GM12878 (cell line): ENCODE results near the gene OPCML. TPM values are rescaled to one million over a fixed set of nuclear protein-coding genes. Genes with fewer than 3 reads are reported as not detected.

ENCODE experiments used
- ATAC-seq: fragments of 200-7000 bp; cut with Tn5 transposase; 3 replicates; pipeline ENCODE4 v1.9.1; 2020; ENCODE audit warnings: mild to moderate bottlenecking, moderate library complexity
- BruUV-seq: library from RNA; stranded (reverse); fragments of 400-500 nt; replicated peaks from 2 replicates; lab custom pipeline; 2021; lab: Mats Ljungman, UMichigan
- CTCF ChIA-PET: fragments of 300-600 bp; sonication (Branson Sonifier 250); formaldehyde crosslinking; extraction: SDS; loops from one replicate; lab custom pipeline; 2021; ENCODE audit warnings: inconsistent platforms; lab: Yijun Ruan, JAX
- POLR2A ChIA-PET: fragments of 350-600 bp; formaldehyde crosslinking; extraction: SDS; loops from one replicate; lab custom pipeline; 2021; ENCODE audit warnings: inconsistent platforms; lab: Charles Lee
- RAD21 ChIA-PET: fragments of 300-600 bp; sonication (Branson Sonifier 250); formaldehyde crosslinking; loops from one replicate; lab custom pipeline; 2023; ENCODE audit warnings: antibody characterized with exemption; ENCODE audit not compliant: unreplicated experiment; lab: Charles Lee
- SMC1A ChIA-PET: fragments of 300-600 bp; sonication (Branson Sonifier 250); formaldehyde crosslinking; loops from one replicate; lab custom pipeline; 2023; ENCODE audit not compliant: unreplicated experiment, uncharacterized antibody; lab: Charles Lee
- DNase-seq: peaks from one replicate; pipeline ENCODE4 v3.0.0-alpha.2; 2011; ENCODE audit warnings: low read depth, low spot score
- FAIRE-seq: peaks from 3 replicates; lab custom pipeline; 2011; peaks lifted over from hg19 to GRCh38; lab: Jason Lieb, UNC
- H2AFZ ChIP-seq: 2 replicates; pipeline ENCODE4 v1.6.0; 2011; ENCODE audit warnings: low read depth, low read length, control low read depth; ENCODE audit not compliant: control insufficient read depth
- H3K27ac ChIP-seq: 2 replicates; pipeline ENCODE4 v1.5.1; 2011; ENCODE audit warnings: control low read depth; ENCODE audit not compliant: control insufficient read depth, insufficient read depth
- H3K27me3 ChIP-seq, 2 experiments: replicated peaks in 1 of 2; 2 replicates each; pipeline versions ENCODE4 v1.6.0 to v1.6.1; 2011; ENCODE audit warnings: low read length in 1 of 2; ENCODE audit not compliant: control insufficient read depth in 2 of 2, insufficient read depth in 2 of 2
- H3K36me3 ChIP-seq, 2 experiments: 2 replicates each; pipeline ENCODE4 v1.5.1; 2011; ENCODE audit warnings: low read length in 1 of 2; ENCODE audit not compliant: control insufficient read depth in 2 of 2, insufficient read depth in 2 of 2
- H3K4me1 ChIP-seq: 2 replicates; pipeline ENCODE4 v1.6.1; 2011; ENCODE audit warnings: mild to moderate bottlenecking, low read length, moderate library complexity, mixed read lengths; ENCODE audit not compliant: control insufficient read depth, insufficient read depth
- H3K4me2 ChIP-seq: 2 replicates; pipeline ENCODE4 v1.6.0; 2011; ENCODE audit warnings: control low read depth; ENCODE audit not compliant: control insufficient read depth, insufficient read depth
- H3K4me3 ChIP-seq: fragments of 200-600 bp; sonication (generic); 2 replicates; pipeline ENCODE4 v1.5.1; 2016
- H3K79me2 ChIP-seq: 2 replicates; pipeline ENCODE4 v1.6.0; 2011; ENCODE audit warnings: low read length; ENCODE audit not compliant: control insufficient read depth, insufficient read depth
- H3K9ac ChIP-seq: 2 replicates; pipeline ENCODE4 v1.8.0; 2011; ENCODE audit warnings: low read length, control low read depth, mixed read lengths; ENCODE audit not compliant: control insufficient read depth, insufficient read depth
- H3K9me3 ChIP-seq: replicated peaks from 3 replicates; pipeline ENCODE4 v1.5.1; 2011; ENCODE audit warnings: mild to moderate bottlenecking, low read length; ENCODE audit not compliant: control insufficient read depth, insufficient read depth
- H4K20me1 ChIP-seq: 2 replicates; pipeline ENCODE4 v1.6.0; 2011; ENCODE audit not compliant: control insufficient read depth, insufficient read depth
- ATF7 ChIP-seq: fragments of 450-650 bp; IDR thresholded peaks from 2 replicates; pipeline ENCODE4 v1.6.1; 2016; ENCODE audit warnings: low read depth, mild to moderate bottlenecking
- BMI1 ChIP-seq: fragments of 450-650 bp; IDR thresholded peaks from 2 replicates; pipeline ENCODE4 v1.6.1; 2016; ENCODE audit warnings: mild to moderate bottlenecking, moderate library complexity, borderline replicate concordance
- CTCF ChIP-seq, 3 experiments: IDR thresholded peaks in 2 of 3; conservative IDR thresholded peaks in 1 of 3; 2 replicates each; pipeline ENCODE4 v1.5.1; 2011; ENCODE audit warnings: low read depth in 3 of 3, low read length in 3 of 3, mild to moderate bottlenecking in 3 of 3, control low read depth in 2 of 3, moderate library complexity in 2 of 3, inconsistent platforms in 1 of 3, mixed read lengths in 1 of 3; ENCODE audit not compliant: control insufficient read depth in 2 of 3, insufficient read depth in 1 of 3; ENCODE audit errors: extremely low read depth in 1 of 3
- E2F8 ChIP-seq: fragments of 450-650 bp; IDR thresholded peaks from 2 replicates; pipeline ENCODE4 v1.6.1; 2018; ENCODE audit warnings: mild to moderate bottlenecking, low read depth, moderate library complexity; ENCODE audit not compliant: partially characterized antibody
- EGR1 ChIP-seq, 2 experiments: IDR thresholded peaks; 1 replicate in 1 of 2; 2 replicates in 1 of 2; pipeline ENCODE4 v1.6.1; 2011 to 2012; ENCODE audit warnings: low read depth in 2 of 2, low read length in 2 of 2, borderline replicate concordance in 1 of 2, mild to moderate bottlenecking in 1 of 2, moderate library complexity in 1 of 2
- ELK1 ChIP-seq: IDR thresholded peaks from 2 replicates; pipeline ENCODE4 v1.6.1; 2012; ENCODE audit warnings: low read depth, low read length, improper control_type of control experiment
- ESRRA ChIP-seq: IDR thresholded peaks from 2 replicates; pipeline ENCODE4 v1.6.1; 2012; ENCODE audit warnings: mild to moderate bottlenecking, low read length, improper control_type of control experiment
- FOXM1 ChIP-seq: IDR thresholded peaks from 2 replicates; pipeline ENCODE4 v1.6.1; 2012; ENCODE audit warnings: low read depth, mild to moderate bottlenecking, inconsistent platforms, low read length, moderate library complexity
- MEF2B ChIP-seq: fragments of 450-650 bp; IDR thresholded peaks from 2 replicates; pipeline ENCODE4 v1.6.1; 2018; ENCODE audit warnings: mild to moderate bottlenecking, moderate library complexity; ENCODE audit not compliant: partially characterized antibody, poor library complexity, severe bottlenecking
- RAD21 ChIP-seq: IDR thresholded peaks from 2 replicates; pipeline ENCODE4 v1.6.1; 2011; ENCODE audit warnings: mild to moderate bottlenecking, low read depth, low read length, moderate library complexity; ENCODE audit not compliant: insufficient read depth
- RAD51 ChIP-seq: fragments of 450-650 bp; IDR thresholded peaks from 2 replicates; pipeline ENCODE4 v1.6.1; 2016; ENCODE audit warnings: moderate library complexity, mild to moderate bottlenecking, inconsistent platforms
- RELB ChIP-seq: fragments of 450-650 bp; IDR thresholded peaks from 2 replicates; pipeline ENCODE4 v1.6.1; 2017; ENCODE audit warnings: low read depth, mild to moderate bottlenecking, moderate library complexity
- TAF1 ChIP-seq: IDR thresholded peaks from 2 replicates; pipeline ENCODE4 v1.6.1; 2011; ENCODE audit warnings: mild to moderate bottlenecking, low read depth, low read length, borderline replicate concordance
- YBX1 ChIP-seq: fragments of 450-650 bp; IDR thresholded peaks from 2 replicates; pipeline ENCODE4 v1.6.1; 2016; ENCODE audit warnings: antibody characterized with exemption
- WGBS: methylation state at CpG from one replicate; pipeline ENCODE4 v1.1.6; 2016; ENCODE audit warnings: low lambda C conversion rate; ENCODE audit not compliant: insufficient replicate concordance, insufficient coverage; ENCODE audit errors: missing lambda C conversion rate; 5-methylcytosine and 5-hydroxymethylcytosine counted together
- in situ Hi-C: fragments of 300-500 bp; cut with MboI; formaldehyde crosslinking; loops from 9 replicates; pipeline ENCODE4 v1.14.3; 2018; ENCODE audit warnings: mixed read lengths
- intact Hi-C: fragments of 100-400 bp; cut with micrococcal nuclease; formaldehyde crosslinking; loops from one replicate; pipeline ENCODE4 v1.14.2; 2022; ENCODE audit not compliant: unreplicated experiment
- polyA plus RNA-seq, 11 experiments: library from polyadenylated mRNA; depleted of rRNA in 4 of 11; unstranded in 6 of 11; stranded (reverse) in 5 of 11; fragments of >200 nt; fragmentation: Nextera tagmentation in 4 of 11; fragmentation: Illumina TruSeq in 1 of 11; extraction: Ambion mirVana in 4 of 11; extraction: Trizol in 1 of 11; gene quantifications; 1 replicate in 1 of 11; 2 replicates in 10 of 11; pipeline versions ENCODE4 v1.2.1 to v1.2.3, GENCODE V29; 2011 to 2016; ENCODE audit warnings: inconsistent platforms in 2 of 11, missing spikeins in 2 of 11, low read depth in 1 of 11
- total RNA-seq, 4 experiments: library from RNA; depleted of rRNA in 3 of 4; stranded (reverse); fragments of >200 nt in 3 of 4; fragmentation: Illumina TruSeq in 1 of 4; extraction: Trizol in 1 of 4; gene quantifications; 2 replicates each; pipeline versions ENCODE4 v1.2.1 to v1.2.3, GENCODE V29; 2013 to 2021

The OPCML gene
- total and polyA plus RNA-seq, 10 of the 15 experiments (the other 5 are each of a cell fraction or from before 2014, with no cell fraction given), result 0.84 TPM; not detected in 9

- no peak for TF ChIP-seq E2F8
- no peak for TF ChIP-seq CTCF (IDR thresholded peaks at IDR 0.05 in 2 of 3, conservative IDR thresholded peaks at IDR 0.05 in 1 of 3; ENCODE audit: control insufficient read depth in 2 of 3, extremely low read depth in 1 of 3, insufficient read depth in 1 of 3, low read depth in 3 of 3, low read length in 3 of 3)
- TF ChIP-seq RAD21, result no peak
These were observed 27.1 kb upstream of the OPCML start (continued) for GRCh38 chr11:133559382-133559781.

- no TSS peak for BruUV-seq
- ChIA-PET POLR2A (no interaction called here), RAD21 (no interaction called here), SMC1A (no interaction called here), CTCF (no interaction called here)
- Histone ChIP-seq H3K36me3 (no peaks in the 10 kb centered on the region), H3K27me3 (no peaks in the 10 kb centered on the region), H3K4me2 (no peak overlapping the region), H3K79me2 (no peaks in the 10 kb centered on the region), H3K4me3 (no peak overlapping the region), H3K27ac (no peak overlapping the region), H3K4me1 (no peaks in the 10 kb centered on the region), H2AFZ (no peak overlapping the region), H4K20me1 (no peaks in the 10 kb centered on the region), H3K9ac (no peak overlapping the region), H3K9me3 (no peaks in the 10 kb centered on the region; the same call in 2 of the 3 replicates)
- no peak for ATAC-seq
- intact Hi-C loops (no loop called here), in situ Hi-C loops (no loop called here)
- DNase-seq, result no peak
- no peak for FAIRE-seq
- WGBS, result 0% methylated on average over 6 of the region's 6 CpGs
- TF ChIP-seq YBX1 (no peak), BMI1 (no peak), TAF1 (no peak), ELK1 (no peak), ESRRA (no peak), RELB (no peak), FOXM1 (no peak), MEF2B (no peak), ATF7 (no peak), RAD51 (no peak), EGR1 (IDR thresholded peaks at IDR 0.05; ENCODE audit: borderline replicate concordance in 1 of 2, low read depth in 2 of 2, low read length in 2 of 2) (no peak)
These were observed 22.7 kb upstream of the OPCML start for GRCh38 chr11:133555034-133555433.
